Bone marrow (tissue), 2 donors: ENCODE data around the gene HS3ST1.
A peak's percentile ranks its signal among the peaks of the same experiment; 100 is the strongest.

ENCODE experiments used
- DNase-seq, 2 donors: peaks; one replicate each; lab custom pipeline; 2025; lab: John Stamatoyannopoulos, UW

The HS3ST1 gene

DNA sequence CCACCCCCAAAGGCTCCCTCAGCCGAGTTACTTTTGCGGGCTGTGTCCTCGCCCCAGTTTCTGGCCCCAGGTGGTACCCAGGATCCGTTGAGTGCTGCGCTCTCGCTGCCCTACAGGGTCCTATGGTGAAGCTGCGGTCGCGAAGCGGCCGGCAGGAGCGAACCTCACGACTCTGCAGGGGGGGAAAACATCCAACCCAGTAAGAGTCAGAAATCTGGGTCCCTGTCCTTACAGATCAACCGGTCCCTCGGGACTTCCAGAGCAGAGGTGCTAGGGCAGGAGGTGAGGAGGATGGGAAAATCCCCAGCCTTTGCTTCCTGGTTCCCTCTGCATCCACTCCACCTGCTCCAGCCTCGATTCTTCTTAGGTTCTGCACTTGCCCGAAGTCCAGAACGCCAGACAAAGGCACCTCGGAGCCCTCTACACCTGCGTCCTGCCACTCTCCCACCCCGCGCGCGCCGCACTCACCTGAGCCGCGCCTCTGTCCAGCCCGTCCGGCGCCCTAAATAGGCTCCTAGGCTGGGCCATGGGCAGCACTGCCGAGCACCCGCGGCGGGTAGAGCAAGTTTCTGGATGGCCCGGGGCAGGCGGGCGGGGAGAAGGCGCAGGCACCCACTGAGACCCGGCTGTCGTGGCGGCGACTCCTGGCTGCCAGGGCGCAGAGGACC lies at the start of gene HS3ST1:
Gene HS3ST1, minus strand, starts transcription at position 664 of the 668 bp plus-strand sequence. CDS start 28,889 bp downstream, outside the sequence.
- no peak for DNase-seq

- DNase-seq: no peak
These were observed 47.2 kb upstream of the HS3ST1 start for GRCh38 chr4:11475871-11476270.

DNA sequence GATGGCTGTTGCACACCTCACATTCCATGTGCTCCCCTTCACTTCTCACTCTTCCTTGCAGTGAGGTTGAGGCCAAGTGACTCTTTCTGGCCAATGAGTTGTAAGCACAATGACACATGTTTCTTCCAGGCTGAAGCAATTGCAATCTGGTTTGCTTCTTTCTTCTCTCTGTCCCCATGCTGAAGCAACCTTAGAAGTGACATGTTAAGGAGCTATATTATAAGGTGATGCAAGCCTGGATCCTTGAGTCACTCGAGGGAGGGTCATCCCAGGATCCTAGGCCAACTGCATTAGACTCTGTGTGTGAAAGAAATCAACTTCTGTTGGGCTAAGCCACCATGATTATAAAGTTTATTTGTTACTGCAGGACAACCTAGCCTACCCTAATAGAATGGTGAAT lies 45.5 kb upstream of the HS3ST1 start:
- DNase-seq: no peak

GRCh38 chr4:11472535-11472934 lies 43.8 kb upstream of the HS3ST1 start:
- no peak for DNase-seq

- DNase-seq: peak in 1 of 2 donors; percentile 75
These were observed 42.9 kb upstream of the HS3ST1 start for GRCh38 chr4:11471618-11472017.

DNA sequence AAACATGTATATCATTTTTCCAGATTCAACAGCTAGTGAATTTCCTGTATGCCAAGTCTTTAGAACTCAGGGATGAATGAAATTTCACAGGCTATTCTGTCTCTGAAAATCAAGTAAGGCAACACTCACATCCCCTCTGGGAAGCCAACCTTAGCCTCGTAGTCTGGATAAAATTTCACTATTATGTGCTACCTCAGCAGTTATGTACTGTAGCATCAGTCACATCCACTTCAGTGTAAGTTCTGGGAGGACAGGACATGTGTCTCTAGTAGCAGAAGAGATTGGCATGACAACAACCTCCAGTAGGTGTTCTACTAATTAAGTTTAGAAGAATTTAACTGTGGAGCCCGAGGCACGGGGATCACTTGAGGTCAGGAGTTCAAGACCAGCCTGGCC lies 42.4 kb upstream of the HS3ST1 start:
- no peak for DNase-seq

DNA sequence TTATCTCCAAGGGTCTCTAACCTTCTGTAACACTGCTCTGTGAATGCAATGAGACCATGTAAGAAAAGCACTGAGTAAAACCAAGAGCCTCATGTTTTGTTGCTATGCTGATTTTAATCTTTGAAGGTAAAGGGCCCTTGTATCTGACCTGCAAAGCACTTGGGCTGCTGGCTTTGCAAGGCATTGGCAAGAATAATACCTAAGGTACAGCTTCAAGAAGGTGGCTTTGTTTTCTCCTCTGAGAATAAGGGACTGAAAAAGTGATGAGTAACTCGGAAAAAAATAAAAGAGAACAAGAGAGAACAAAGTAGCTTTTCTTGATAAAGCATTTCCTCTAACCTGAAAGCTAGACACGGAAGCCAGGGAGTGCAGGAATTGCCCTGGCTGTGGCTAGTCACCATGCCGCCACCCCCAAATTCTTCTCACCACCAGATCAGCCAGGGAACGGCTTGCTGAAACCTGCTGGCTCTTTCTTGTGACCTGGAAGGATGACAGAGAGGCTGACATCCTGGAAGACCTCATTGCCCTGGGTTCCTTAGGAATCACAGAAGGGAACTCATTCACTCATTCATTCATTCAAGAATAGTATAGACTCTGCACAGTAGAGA lies 41.8 kb upstream of the HS3ST1 start:
- DNase-seq: no peak

DNA sequence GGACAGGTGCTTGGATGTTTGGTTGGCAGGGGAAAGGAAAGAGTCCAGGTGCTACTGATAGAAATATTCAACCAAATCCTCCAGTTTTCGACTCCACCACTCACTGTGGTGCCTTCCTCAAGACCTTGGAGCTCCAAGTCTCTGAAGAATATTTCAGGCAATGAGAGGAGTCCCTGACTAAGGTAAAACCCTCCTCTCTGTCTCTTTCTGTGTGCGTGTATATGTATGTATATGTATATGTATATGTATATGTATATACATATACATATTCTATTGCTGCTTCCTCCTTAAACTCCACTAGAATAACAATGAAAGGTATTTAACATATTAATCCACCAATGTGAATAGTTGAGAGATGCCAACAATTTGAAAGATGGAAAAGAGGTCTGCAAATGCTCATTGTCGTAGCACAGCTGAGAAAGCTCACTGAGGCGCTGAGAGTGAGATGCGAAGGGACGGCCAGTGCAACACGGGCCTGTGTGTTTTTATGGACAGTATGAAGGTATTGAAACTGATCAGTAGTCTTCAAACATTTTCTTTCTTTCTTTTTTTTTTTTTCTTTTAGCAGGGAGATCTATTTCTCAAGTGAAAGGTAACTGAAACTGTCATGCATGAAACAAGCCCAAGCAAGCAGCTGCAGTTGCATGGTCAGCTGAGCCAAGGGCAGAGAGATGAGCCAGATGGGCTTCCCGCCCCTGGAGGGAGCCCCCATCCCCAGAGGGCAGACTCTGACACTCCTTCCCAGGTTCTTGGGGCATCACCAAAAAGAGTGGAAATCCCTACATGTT lies 41.1 kb upstream of the HS3ST1 start:
- DNase-seq: no peak

DNA sequence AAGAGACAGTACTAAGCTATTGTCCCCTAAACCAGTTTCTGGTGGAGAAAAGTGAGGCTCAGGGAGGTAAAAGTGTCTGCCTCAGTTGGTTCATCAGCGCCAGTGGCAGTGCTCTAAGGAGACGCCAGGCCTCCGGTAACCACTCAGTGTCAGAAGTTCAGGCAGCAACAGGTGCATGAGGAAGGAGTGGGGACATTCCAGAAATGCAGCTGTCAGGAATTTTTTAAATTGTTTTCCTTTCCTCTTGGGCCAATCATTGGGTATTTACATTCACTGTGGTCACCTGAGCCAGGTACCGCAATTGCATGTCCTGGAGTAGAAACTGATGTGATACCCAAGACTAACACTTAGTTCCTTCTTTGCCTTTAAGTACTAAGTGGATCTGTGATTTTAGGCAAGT lies 40.2 kb upstream of the HS3ST1 start:
- DNase-seq: no peak

DNA sequence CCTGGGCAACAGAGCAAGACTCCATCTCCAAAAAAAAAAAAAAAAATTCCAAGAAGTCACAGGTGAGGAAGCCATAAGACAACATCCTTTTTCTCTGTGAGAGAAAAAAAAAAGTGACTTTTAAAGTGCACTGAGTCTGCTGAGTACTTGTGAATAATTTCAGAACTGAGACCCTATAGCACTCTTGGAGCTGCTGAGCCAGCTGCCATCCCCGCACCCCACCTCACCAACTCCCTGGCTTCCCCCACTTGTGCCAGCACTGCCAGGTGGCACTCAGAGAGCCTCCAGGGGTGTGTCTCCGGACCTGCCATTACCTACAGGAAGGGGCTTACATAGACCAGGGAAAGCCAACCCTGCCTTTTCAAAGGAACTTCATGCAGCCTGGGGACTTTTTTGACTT lies 39.2 kb upstream of the HS3ST1 start:
- no peak for DNase-seq

DNA sequence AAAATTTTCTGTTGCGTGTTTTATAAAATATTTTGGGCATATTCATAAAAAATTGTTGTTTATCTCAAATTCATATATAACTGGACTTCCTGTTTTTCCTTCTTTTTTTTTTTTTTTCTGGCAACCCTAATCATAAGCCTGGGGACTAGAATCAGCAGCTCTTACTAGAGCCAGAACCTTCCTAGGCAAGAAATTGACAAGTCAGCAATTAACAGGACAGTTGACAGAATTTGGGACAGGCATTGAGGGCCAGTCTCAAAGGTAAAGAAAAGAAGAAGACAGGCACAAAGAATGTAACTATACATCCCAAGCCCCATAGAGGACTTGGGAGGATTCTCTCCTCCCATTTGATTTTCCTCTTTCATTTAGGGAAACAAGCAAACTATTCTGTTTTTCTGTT lies 35.0 kb upstream of the HS3ST1 start:
- DNase-seq: no peak

GRCh38 chr4:11456401-11456800 lies 27.7 kb upstream of the HS3ST1 start:
- DNase-seq: no peak

DNA sequence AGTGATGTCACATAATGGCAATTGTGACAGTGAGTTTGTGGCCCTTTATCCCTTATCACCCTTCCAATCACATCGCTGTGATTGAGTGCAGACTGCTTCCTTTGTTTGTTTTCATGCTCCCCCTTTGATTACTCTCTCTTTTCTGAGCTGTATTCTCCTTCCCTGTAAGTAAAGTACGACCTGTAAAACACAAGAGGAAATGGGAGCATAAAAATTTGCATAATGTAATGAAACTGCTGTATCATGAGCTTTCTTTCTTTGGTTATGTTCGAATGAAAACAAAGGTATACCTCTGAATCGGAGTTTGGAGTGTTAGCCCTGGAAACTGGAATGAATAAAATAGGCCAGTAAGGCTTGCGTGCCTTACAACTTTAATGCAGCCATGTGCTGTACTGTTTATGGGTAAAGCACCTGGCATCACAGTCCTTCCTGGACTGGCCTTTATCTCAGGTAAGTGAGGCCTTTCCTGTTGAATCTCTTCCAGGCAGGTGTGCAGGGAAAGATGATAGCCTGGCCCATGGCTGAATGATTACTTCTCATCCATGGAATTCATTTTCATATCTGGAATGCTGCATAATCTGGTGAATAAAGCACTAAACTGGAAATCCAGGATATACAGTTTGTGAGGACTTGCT lies 26.6 kb upstream of the HS3ST1 start:
- DNase-seq: no peak

DNA sequence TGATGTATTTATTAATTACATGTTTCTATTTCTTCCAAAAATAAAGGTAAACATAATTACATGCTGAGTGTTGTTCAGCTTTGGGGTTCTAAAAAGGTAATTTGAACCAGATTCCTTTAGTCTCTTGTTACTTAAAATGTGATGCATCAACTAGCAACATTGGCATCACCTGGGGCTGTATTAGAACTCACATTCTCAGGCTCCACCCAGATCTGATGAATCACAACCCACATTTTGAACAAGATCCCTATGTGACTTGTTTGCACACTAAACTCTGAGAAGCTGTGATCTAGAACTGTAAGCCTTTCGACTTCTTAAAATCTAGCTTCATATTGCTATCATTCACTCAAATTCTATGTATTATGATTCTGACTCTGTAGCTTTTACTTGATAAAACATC lies 23.0 kb upstream of the HS3ST1 start:
- DNase-seq: no peak

GRCh38 chr4:11446155-11446811 lies 17.6 kb upstream of the HS3ST1 start:
- no peak for DNase-seq

DNA sequence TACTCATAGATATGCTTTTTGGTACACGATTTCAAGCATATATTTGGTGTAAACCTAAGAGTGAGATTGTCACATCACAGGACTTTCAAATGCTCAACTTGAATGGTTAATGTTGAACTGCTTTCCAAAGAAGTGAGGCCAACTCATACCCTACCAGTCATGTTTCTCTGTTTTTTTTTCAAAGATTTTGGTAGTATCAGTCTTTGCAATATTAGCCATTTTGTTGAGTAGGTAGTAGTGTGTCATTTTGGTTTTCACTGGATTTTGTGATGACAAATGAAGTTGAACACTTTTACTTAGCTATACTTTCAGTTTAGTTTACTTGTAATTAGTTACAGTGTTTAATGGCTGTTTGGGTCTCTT lies 12.5 kb upstream of the HS3ST1 start:
- DNase-seq: no peak

DNA sequence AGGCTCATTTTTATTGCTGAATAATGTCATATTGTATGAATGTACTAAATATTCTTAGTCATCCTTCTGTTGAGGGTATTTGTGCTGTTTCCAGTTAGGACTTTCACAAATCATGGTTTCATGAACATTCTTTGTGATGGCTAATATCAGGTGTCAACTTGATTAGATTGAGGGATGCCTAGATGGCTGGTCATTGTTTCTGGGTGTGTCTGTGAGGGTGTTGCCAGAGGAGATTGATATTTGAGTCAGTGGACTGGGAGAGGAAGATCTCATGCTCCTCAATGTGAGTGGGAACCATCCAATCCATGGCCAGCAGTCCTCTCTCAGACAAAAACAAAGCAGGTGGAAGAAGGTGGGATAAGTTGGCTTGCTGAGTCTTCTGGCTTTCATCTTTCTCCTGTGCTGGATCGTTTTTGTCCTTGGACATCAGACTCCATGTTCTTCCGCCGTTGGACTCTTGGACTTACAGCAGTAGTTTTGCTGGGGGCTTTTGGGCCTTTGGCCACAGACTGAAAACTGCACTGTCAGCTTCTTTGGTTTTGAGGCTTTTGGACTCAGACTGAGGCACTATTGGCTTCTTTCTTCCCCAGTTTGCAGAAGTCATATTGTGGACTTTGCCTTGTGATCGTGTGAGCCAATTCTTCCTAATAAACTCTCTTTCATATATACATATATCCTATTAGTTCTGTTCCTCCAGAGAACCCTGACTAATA lies 11.9 kb upstream of the HS3ST1 start:
- no peak for DNase-seq

GRCh38 chr4:11439836-11440235 lies 11.1 kb upstream of the HS3ST1 start:
- DNase-seq: no peak

DNA sequence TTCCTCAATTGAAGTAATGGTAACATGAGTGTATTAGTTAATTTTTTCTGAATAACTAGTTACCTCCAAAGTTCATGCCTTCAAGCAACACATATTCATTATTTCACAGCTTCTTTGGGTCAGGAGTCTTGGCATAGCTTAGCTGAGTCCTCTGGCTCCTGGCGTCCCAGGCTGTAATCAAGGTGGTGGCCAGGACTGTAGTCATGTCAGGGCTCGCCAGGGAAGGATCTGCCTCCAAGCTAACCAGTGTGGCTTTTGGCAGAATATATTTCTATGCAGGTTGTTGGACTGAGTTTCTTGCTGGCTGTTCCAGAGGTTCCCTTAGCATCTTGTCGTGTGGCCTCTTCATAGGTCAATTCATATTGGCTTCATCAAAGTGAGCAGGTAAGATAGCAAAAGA lies 10.0 kb upstream of the HS3ST1 start:
- no peak for DNase-seq

- DNase-seq: no peak
These were observed 8.0 kb upstream of the HS3ST1 start for GRCh38 chr4:11436673-11437072.

DNA sequence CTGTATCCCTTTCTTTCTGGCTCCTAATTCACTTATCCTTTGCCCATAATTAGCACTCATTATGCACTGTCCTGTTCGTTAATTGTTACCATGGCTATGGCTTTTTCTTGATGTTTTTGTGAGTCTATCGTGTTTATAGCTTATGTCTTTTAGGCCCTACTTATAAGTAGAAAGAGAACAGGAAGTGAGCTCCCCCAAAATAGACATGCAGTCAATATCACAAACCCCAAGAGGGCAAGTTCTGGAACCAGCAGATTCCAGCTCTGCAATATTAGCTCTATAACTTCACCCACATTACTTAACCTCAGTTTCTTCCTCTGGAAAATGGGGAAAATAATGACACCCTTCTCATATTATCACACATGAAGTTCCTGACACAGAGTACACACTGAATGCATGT lies 7.4 kb upstream of the HS3ST1 start:
- no peak for DNase-seq

- no peak for DNase-seq
These were observed 6.9 kb upstream of the HS3ST1 start for GRCh38 chr4:11435557-11435956.
